ENCODE data around the gene PPP1R9B. TPM values are rescaled to one million over a fixed set of nuclear protein-coding genes. Genes with fewer than 3 reads are reported as not detected.

PPP1R9B gene, protein sequence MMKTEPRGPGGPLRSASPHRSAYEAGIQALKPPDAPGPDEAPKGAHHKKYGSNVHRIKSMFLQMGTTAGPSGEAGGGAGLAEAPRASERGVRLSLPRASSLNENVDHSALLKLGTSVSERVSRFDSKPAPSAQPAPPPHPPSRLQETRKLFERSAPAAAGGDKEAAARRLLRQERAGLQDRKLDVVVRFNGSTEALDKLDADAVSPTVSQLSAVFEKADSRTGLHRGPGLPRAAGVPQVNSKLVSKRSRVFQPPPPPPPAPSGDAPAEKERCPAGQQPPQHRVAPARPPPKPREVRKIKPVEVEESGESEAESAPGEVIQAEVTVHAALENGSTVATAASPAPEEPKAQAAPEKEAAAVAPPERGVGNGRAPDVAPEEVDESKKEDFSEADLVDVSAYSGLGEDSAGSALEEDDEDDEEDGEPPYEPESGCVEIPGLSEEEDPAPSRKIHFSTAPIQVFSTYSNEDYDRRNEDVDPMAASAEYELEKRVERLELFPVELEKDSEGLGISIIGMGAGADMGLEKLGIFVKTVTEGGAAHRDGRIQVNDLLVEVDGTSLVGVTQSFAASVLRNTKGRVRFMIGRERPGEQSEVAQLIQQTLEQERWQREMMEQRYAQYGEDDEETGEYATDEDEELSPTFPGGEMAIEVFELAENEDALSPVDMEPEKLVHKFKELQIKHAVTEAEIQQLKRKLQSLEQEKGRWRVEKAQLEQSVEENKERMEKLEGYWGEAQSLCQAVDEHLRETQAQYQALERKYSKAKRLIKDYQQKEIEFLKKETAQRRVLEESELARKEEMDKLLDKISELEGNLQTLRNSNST
- total RNA-seq, result 38.3 and 56.1 TPM in 2 replicates

DNA sequence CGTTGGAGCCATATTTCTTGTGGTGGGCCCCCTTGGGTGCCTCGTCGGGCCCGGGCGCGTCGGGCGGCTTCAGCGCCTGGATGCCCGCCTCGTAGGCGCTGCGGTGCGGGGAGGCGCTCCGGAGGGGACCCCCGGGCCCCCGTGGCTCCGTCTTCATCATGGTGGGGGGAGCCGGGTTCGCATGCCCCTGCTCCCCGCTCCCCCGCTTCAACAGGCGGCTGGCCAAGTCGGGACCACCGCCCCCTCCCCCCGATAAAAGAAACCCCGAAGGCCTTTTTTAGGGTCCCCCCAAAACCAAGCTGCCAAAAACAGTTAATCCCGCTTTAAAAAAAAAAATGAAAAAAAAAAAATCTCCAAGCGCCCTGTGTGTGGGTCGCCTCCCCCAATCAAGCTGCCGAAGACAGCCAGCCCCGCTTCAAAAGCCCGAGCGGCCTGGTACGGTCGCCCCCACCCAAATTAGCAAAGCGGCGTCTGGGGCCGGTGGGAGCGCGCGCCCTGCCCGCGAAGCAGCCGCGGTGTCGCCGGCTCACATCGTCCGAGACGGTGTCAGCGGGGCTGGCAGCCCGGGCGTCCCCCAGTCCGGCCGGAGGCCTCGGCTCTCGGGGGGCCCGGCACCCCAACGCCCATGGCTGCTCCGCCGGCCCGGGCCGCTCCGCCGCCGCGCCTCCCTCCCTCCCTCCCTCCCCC, at the start of gene PPP1R9B:
Gene PPP1R9B (minus strand): TSS at position 324 of the 687 bp plus-strand sequence. CDS start 164 bp downstream, at position 160.

DNA sequence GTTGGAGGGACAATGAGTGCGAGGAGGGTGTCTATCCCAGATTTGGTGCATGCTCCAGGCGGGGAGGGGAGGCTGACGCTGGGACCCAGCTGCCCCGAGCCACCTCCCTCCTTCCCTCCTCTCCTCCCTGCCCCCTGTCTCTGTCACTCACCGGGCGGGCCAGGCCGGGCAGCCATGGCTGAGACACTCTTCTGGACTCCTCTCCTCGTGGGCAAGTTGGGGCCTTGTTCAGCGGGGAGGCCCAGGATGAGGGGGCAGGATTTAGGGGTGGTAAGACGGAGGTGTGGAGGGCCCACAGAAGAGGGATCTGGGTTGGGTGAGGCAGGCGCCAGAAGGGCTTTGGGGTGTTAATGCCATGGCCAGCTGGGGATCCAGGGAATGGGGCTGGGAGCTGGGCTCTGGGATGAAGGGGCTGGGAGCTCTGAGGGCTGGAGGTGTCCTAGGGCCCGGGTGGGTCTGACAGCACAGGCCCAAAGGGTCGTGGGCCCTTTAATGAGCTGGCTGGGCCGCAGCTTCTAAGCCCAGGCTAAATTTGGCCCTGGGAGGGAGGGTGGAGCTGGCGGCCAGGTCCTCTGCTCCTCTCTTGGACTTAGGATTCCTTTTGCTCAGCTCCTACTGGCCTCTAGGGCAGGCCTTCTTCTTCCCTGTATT, 15.5 kb upstream of the PPP1R9B start, which contains the start of gene SGCA:
Gene SGCA (plus strand): TSS at position 139 of the 651 bp plus-strand sequence. CDS start 36 bp downstream, at position 175.

DNA sequence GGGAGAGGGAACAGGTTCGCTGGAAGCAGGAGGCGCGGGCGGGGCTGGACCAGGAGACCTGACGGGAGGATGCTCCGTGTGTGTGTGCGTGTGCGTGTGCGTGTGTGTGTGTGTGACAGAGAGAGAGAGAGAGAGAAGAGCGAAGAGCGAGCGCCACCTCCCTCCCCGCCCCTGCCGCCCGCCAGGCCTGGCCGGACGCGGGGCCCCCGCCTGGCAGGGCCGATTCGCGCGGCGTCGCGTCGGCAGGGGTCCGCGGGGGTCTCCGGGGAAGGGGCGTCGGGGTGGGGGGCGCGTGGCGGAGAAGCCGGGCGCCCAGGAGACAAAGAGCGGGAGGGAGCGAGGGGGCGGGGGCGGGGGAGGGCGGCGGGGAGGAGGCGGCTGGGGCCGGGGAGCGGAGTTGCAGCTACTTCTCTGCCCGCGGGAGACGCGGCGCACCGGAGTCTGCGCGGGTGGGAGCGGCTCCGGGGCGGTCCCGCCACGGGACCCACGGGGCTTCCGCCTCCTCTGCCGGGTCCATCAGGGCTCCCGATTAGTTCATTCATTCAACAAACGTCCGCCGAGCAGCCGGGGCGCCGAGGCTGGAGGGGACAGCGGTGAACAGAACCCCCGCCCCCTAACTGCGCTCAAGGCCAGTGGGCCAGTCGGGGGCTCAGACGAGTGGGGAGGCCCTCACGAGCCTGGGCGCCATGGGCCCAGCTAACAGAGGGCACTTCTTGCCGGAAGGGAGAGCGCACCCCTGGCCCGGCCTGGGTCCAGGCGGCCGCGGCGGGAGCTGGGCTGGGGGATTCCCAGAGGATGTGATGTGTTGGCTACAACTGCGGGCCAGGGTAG, 20.5 kb downstream of the PPP1R9B start, which contains the start of gene SAMD14:
Gene SAMD14 (minus strand): TSS at position 433 of the 831 bp plus-strand sequence. CDS start 5,201 bp downstream, outside the sequence.

DNA sequence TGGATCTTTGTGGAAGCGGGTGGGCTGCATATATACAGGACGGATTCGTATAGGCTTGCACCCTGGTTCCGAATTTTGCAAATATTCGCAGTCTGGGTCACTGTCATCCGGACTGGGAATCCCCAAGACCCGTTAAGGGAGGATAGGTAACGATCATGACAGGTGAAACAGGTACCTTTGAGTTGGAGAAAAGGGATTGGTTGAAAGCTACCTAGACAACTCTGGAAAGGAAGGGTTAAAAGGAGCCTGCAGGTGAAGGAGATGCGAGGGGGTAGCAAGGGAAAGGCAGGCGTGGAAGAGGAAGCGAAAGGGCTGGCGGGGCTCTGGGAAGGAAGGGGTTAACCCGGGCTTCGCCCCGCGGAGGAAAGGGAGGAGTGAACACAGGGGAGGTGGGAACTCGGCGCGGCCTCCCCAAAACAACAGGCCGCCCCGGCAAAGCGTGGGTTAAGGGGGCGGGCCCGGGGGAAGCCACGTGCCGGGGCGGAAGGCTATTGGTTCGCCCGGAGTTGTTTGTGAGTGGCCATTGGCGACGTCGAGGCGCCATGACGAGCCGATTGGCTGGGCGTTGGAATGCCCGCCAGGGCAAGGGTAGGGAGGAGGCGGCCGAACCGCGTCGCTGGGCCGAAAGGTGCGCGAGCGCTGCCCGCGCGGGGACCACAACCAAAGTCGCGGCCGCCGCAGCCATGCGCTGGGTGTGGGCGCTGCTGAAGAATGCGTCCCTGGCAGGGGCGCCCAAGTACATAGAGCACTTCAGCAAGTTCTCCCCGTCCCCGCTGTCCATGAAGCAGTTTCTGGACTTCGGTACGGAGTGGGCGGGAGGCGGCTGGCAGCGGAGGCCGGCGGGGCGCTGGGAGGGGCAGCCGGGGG, 55.5 kb downstream of the PPP1R9B start, which contains the start of gene PDK2:
Gene PDK2 (plus strand): TSS at position 599 of the 867 bp plus-strand sequence. CDS start 85 bp downstream, at position 684.

Other genes with a start within 250 kb of the PPP1R9B start
- 0.11 TPM in 1 of 2 replicates, not detected in the other for gene DLX4, start 181.5 kb downstream of the PPP1R9B start, total RNA-seq
- gene DLX3, start 155.5 kb downstream of the PPP1R9B start, total RNA-seq, result under 0.01 and 0.33 TPM in 2 replicates
- 35.3 and 92.4 TPM in 2 replicates for gene ITGA3, start 94.6 kb downstream of the PPP1R9B start, total RNA-seq
- 31.4 and 57.7 TPM in 2 replicates for gene PDK2, start 55.3 kb downstream of the PPP1R9B start, total RNA-seq
- gene SAMD14, start 20.5 kb downstream of the PPP1R9B start, total RNA-seq, result 0.43 and 0.79 TPM in 2 replicates
- gene SGCA, start 15.3 kb upstream of the PPP1R9B start, total RNA-seq, result 0.11 and 1.6 TPM in 2 replicates
- 2,103 and 2,834 TPM in 2 replicates for gene COL1A1, start 51.0 kb upstream of the PPP1R9B start, total RNA-seq
- gene TMEM92, start 123.8 kb upstream of the PPP1R9B start, total RNA-seq, result 0.39 and 1.2 TPM in 2 replicates
- 48.3 and 56.2 TPM in 2 replicates for gene XYLT2, start 195.4 kb upstream of the PPP1R9B start, total RNA-seq
- 38.1 and 50.1 TPM in 2 replicates for gene MRPL27, start 222.5 kb upstream of the PPP1R9B start, total RNA-seq
- gene EME1, start 222.6 kb upstream of the PPP1R9B start, total RNA-seq, result 1.2 and 2.4 TPM in 2 replicates
- gene LRRC59, start 246.8 kb upstream of the PPP1R9B start, total RNA-seq, result 80.9 and 216 TPM in 2 replicates

All from placental epithelial cell (primary cell).